MM.1S (cell line): ENCODE measurements around the gene PROCA1.
"Not testable (repeated sequence)": the region's sequence is repeated elsewhere in the genome, so short reads cannot be mapped to it uniquely, and the experiment has no call there.

Experiments used
- DNase-seq: peaks from one replicate; pipeline ENCODE4 v3.0.0-alpha.2; 2015
- H2AFZ ChIP-seq: fragments of 300-600 bp; sonication (generic); 2 replicates; pipeline ENCODE4 v1.6.0; 2016; ENCODE audit warnings: antibody characterized with exemption, low read length
- H3F3A ChIP-seq: fragments of 300-600 bp; sonication (generic); 2 replicates; pipeline ENCODE4 v1.6.1; 2016; ENCODE audit warnings: mild to moderate bottlenecking, antibody characterized with exemption, low read length, moderate library complexity, mixed read lengths; ENCODE audit not compliant: insufficient read depth
- H3K27ac ChIP-seq: fragments of 300-600 bp; sonication (generic); 2 replicates; pipeline ENCODE4 v1.5.1; 2016; ENCODE audit warnings: mild to moderate bottlenecking, low read length
- H3K27me3 ChIP-seq: fragments of 300-600 bp; sonication (generic); replicated peaks from 2 replicates; pipeline ENCODE4 v1.6.0; 2016; ENCODE audit warnings: low read length; ENCODE audit not compliant: insufficient read depth
- H3K36me3 ChIP-seq: fragments of 300-600 bp; sonication (generic); replicated peaks from 2 replicates; pipeline ENCODE4 v1.6.1; 2016; ENCODE audit warnings: mild to moderate bottlenecking, low read length, mixed read lengths; ENCODE audit not compliant: insufficient read depth
- H3K4me1 ChIP-seq: fragments of 300-600 bp; sonication (generic); 2 replicates; pipeline ENCODE4 v1.6.1; 2016; ENCODE audit warnings: low read length, mixed read lengths
- H3K4me2 ChIP-seq: fragments of 300-600 bp; sonication (generic); 2 replicates; pipeline ENCODE4 v1.6.0; 2016; ENCODE audit warnings: low read depth, low read length
- H3K4me3 ChIP-seq: fragments of 300-600 bp; sonication (generic); 2 replicates; pipeline ENCODE4 v1.5.1; 2016; ENCODE audit warnings: low read length, mixed read lengths
- H3K79me2 ChIP-seq: fragments of 300-600 bp; sonication (generic); 2 replicates; pipeline ENCODE4 v1.6.1; 2016; ENCODE audit warnings: mixed run types, low read length, mixed read lengths
- H3K9ac ChIP-seq: fragments of 300-600 bp; sonication (generic); 2 replicates; pipeline ENCODE4 v1.6.1; 2016; ENCODE audit warnings: low read length, mixed read lengths
- H3K9me2 ChIP-seq: fragments of 300-600 bp; sonication (generic); replicated peaks from 2 replicates; pipeline ENCODE4 v1.6.1; 2016; ENCODE audit warnings: mild to moderate bottlenecking, low read length, mixed read lengths; ENCODE audit not compliant: insufficient read depth
- H3K9me3 ChIP-seq: fragments of 300-600 bp; sonication (generic); replicated peaks from 2 replicates; pipeline ENCODE4 v1.6.1; 2016; ENCODE audit warnings: mild to moderate bottlenecking, low read length, mixed read lengths; ENCODE audit not compliant: insufficient read depth
- H4K20me1 ChIP-seq: fragments of 300-600 bp; sonication (generic); 2 replicates; pipeline ENCODE4 v1.6.1; 2016; ENCODE audit warnings: mild to moderate bottlenecking, low read length, moderate library complexity, mixed read lengths; ENCODE audit not compliant: insufficient read depth
- EZH2 ChIP-seq: fragments of 300-600 bp; sonication (generic); optimal IDR thresholded peaks from 2 replicates; pipeline ENCODE3; 2017; ENCODE audit warnings: low read depth, mild to moderate bottlenecking, antibody characterized with exemption, low read length, mixed read lengths
- EZH2phosphoT487 ChIP-seq: fragments of 300-600 bp; sonication (generic); IDR thresholded peaks from 2 replicates; pipeline ENCODE4 v1.6.1; 2018; ENCODE audit warnings: antibody characterized with exemption, low read length
- TF ChIP-seq, protein P1 (sequence below): fragments of 300-600 bp; sonication (generic); IDR thresholded peaks from 2 replicates; pipeline ENCODE4 v1.5.1; 2016; ENCODE audit warnings: antibody characterized with exemption, low read length, mixed read lengths

PROCA1 gene

GRCh38 chr17:28725166-28725659 is 13.5 kb upstream of the PROCA1 start:
- H3K4me1 ChIP-seq = peaks cover 4% of the 10 kb centered on the region; the same call in 1 of the 2 replicates
- no peaks in the 10 kb centered on the region for H3K9me2 ChIP-seq
- no peaks in the 10 kb centered on the region for H3K27me3 ChIP-seq
- peak overlapping the region; percentile 68 for H3K9ac ChIP-seq
- peaks cover 16% of the 10 kb centered on the region; the same call in 1 of the 2 replicates for H3K36me3 ChIP-seq
- no peak overlapping the region for H2AFZ ChIP-seq
- peaks cover 79% of the 10 kb centered on the region for H3F3A ChIP-seq
- 0 out of 2 replicates have a peak, but pooled peaks cover 13% of the 10 kb centered on the region for H4K20me1 ChIP-seq
- H3K27ac ChIP-seq = peak overlapping the region; percentile 62; the same call in 1 of the 2 replicates
- TF ChIP-seq EZH2 (no peak), EZH2phosphoT487 (no peak)
- TF ChIP-seq, protein P1, sequence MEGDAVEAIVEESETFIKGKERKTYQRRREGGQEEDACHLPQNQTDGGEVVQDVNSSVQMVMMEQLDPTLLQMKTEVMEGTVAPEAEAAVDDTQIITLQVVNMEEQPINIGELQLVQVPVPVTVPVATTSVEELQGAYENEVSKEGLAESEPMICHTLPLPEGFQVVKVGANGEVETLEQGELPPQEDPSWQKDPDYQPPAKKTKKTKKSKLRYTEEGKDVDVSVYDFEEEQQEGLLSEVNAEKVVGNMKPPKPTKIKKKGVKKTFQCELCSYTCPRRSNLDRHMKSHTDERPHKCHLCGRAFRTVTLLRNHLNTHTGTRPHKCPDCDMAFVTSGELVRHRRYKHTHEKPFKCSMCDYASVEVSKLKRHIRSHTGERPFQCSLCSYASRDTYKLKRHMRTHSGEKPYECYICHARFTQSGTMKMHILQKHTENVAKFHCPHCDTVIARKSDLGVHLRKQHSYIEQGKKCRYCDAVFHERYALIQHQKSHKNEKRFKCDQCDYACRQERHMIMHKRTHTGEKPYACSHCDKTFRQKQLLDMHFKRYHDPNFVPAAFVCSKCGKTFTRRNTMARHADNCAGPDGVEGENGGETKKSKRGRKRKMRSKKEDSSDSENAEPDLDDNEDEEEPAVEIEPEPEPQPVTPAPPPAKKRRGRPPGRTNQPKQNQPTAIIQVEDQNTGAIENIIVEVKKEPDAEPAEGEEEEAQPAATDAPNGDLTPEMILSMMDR = no peak
- H3K4me3 ChIP-seq = peak overlapping the region; percentile 71
- no peaks in the 10 kb centered on the region for H3K9me3 ChIP-seq
- H3K79me2 ChIP-seq = peaks cover 34% of the 10 kb centered on the region
- peak; percentile 54 for DNase-seq
- peak overlapping the region; percentile 69 for H3K4me2 ChIP-seq

GRCh38 chr17:28724500-28725165 is 12.9 kb upstream of the PROCA1 start:
- no peaks in the 10 kb centered on the region for H3K9me2 ChIP-seq
- peaks cover 39% of the 10 kb centered on the region for H3K79me2 ChIP-seq
- peaks cover 16% of the 10 kb centered on the region; the same call in 1 of the 2 replicates for H3K36me3 ChIP-seq
- H3K4me1 ChIP-seq = peaks cover 4% of the 10 kb centered on the region; the same call in 1 of the 2 replicates
- H3K4me2 ChIP-seq = peak overlapping the region; percentile 69
- H3K27ac ChIP-seq = peak overlapping the region; percentile 62; the same call in 1 of the 2 replicates
- no peak overlapping the region; the same call in 1 of the 2 replicates for H3K4me3 ChIP-seq
- peaks cover 82% of the 10 kb centered on the region for H3F3A ChIP-seq
- H3K9me3 ChIP-seq = no peaks in the 10 kb centered on the region
- 0 out of 2 replicates have a peak, but pooled peaks cover 13% of the 10 kb centered on the region for H4K20me1 ChIP-seq
- no peaks in the 10 kb centered on the region for H3K27me3 ChIP-seq
- no peak for TF ChIP-seq EZH2phosphoT487
- TF ChIP-seq, protein P1 = no peak
- TF ChIP-seq EZH2 = no peak
- no peak overlapping the region for H2AFZ ChIP-seq
- no peak for DNase-seq
- no peak overlapping the region for H3K9ac ChIP-seq

GRCh38 chr17:28723836-28724499 is 12.3 kb upstream of the PROCA1 start:
- Histone ChIP-seq H3K36me3 (peaks cover 16% of the 10 kb centered on the region; the same call in 1 of the 2 replicates), H3F3A (peaks cover 78% of the 10 kb centered on the region), H3K4me2 (peak overlapping the region; percentile 69; the same call in 1 of the 2 replicates), H3K27ac (peak overlapping the region; percentile 62; the same call in 1 of the 2 replicates), H3K79me2 (peaks cover 39% of the 10 kb centered on the region), H4K20me1 (0 out of 2 replicates have a peak, but pooled peaks cover 13% of the 10 kb centered on the region)
- not testable (repeated sequence) for H2AFZ ChIP-seq, H3K9me3 ChIP-seq, DNase-seq, H3K4me1 ChIP-seq, H3K9ac ChIP-seq, H3K4me3 ChIP-seq, H3K27me3 ChIP-seq, H3K9me2 ChIP-seq
